Sigmoid colon (tissue), 4 donors: ENCODE measurements around the gene ATP2B3.

Experiments used
- CTCF ChIP-seq, 4 experiments: fragments of 450-650 bp in 3 of 4; fragments of 200-600 bp in 1 of 4; IDR thresholded peaks; one replicate each; pipeline ENCODE4 v1.5.1; 2016 to 2019; ENCODE audit warnings: antibody characterized with exemption in 4 of 4, mild to moderate bottlenecking in 3 of 4, moderate library complexity in 2 of 4
- POLR2A ChIP-seq, 2 donors: fragments of 450-650 bp; IDR thresholded peaks; one replicate each; pipeline ENCODE4 v1.6.1; 2016; ENCODE audit warnings: antibody characterized with exemption in 2 of 2, mild to moderate bottlenecking in 2 of 2, moderate library complexity in 2 of 2
- POLR2AphosphoS5 ChIP-seq, 4 donors: sonication (generic); formaldehyde crosslinking; IDR thresholded peaks; one replicate each; pipeline ENCODE4 v1.6.1; 2017; ENCODE audit warnings: antibody characterized with exemption in 4 of 4

DNA sequence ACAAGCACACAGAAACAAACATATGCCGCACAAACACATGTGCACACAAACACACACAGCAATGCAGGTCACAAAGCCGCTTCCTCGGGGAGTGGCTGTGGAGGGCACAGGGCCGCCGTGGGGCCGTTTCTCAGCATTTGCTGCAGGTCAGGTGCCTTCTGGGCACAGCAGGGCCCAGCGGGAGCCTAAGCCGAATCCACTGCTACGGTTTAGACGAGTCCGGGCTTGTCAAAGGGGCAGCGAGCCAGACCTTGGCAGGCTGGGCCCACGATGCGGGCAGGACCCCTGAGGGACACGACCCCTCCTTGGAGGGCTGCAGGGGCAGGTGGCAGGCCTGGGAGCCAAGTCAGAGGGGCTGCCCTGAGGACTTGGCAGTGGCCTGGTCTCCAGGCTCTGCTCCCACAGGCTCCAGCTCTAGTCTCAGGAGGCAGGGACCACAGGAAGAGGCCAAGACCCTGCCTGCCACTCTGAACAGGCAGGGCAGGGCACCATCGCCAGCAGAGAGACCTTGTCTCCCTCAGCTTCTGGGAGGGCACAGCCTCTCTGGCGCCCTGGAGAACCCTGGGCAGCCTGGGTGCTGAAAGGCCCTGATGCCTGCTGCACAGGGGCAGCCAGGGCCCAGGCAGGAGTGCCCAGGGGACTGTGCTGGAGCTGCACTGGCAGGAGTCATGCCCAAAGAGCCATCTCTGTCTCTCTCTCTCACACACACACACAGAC, 5.5 kb upstream of the ATP2B3 start:
- TF ChIP-seq CTCF (IDR thresholded peaks at IDR 0.05): no peak
- no peak for TF ChIP-seq POLR2AphosphoS5 (IDR thresholded peaks at IDR 0.05)
- TF ChIP-seq POLR2A (IDR thresholded peaks at IDR 0.05): no peak
